ENCODE data around the gene RPL37.

DNA sequence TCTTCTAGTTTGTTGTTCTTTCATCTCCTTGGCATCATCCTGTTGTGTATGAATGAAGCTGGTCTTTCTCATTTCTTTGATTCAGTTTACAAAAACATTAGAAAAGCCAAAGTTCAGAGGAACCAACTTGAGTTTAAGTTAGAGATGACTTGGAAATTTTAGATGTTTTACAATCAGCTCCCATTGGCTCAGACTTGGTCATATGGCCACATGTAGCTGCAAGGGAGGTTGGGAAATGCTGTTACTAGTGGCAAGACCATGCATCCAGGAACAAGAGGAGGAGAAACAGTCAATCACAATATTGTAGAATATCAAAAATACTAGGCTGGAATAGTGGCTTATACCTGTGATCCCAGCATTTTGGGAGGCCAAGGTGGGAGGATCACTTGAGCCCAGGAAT is 25.7 kb upstream of the RPL37 start:
- TF ChIP-seq EZH2 (IDR thresholded peaks at IDR 0.05; ENCODE audit: low read length, missing control alignments): no peak
- TF ChIP-seq, protein P1, sequence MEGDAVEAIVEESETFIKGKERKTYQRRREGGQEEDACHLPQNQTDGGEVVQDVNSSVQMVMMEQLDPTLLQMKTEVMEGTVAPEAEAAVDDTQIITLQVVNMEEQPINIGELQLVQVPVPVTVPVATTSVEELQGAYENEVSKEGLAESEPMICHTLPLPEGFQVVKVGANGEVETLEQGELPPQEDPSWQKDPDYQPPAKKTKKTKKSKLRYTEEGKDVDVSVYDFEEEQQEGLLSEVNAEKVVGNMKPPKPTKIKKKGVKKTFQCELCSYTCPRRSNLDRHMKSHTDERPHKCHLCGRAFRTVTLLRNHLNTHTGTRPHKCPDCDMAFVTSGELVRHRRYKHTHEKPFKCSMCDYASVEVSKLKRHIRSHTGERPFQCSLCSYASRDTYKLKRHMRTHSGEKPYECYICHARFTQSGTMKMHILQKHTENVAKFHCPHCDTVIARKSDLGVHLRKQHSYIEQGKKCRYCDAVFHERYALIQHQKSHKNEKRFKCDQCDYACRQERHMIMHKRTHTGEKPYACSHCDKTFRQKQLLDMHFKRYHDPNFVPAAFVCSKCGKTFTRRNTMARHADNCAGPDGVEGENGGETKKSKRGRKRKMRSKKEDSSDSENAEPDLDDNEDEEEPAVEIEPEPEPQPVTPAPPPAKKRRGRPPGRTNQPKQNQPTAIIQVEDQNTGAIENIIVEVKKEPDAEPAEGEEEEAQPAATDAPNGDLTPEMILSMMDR (conservative IDR thresholded peaks at IDR 0.05 in 1 of 2, IDR thresholded peaks at IDR 0.05 in 1 of 2; ENCODE audit: low read depth in 1 of 2, low read length in 2 of 2): no peak
